WERI-Rb-1 (cell line): Measurements from ENCODE around the gene ASB6.

Source experiments
- DNase-seq: peaks from one replicate; pipeline ENCODE4 v3.0.0-alpha.2; 2020
- H3K27ac ChIP-seq: fragments of 250-450 bp; sonication (Bioruptor Pico); 2 replicates; pipeline ENCODE4 v1.5.1; 2020; ENCODE audit warnings: mild to moderate bottlenecking, moderate library complexity
- H3K27me3 ChIP-seq: fragments of 250-450 bp; sonication (Bioruptor Pico); 2 replicates; pipeline ENCODE4 v1.5.1; 2021; ENCODE audit warnings: mild to moderate bottlenecking, low read depth, moderate library complexity; ENCODE audit not compliant: insufficient read depth, severe bottlenecking
- H3K36me3 ChIP-seq: fragments of 250-450 bp; sonication (Bioruptor Pico); 2 replicates; pipeline ENCODE4 v1.5.1; 2020; ENCODE audit warnings: mild to moderate bottlenecking, moderate library complexity
- H3K4me3 ChIP-seq: 2 replicates; pipeline ENCODE4 v1.5.1; 2011; ENCODE audit warnings: low read depth, mild to moderate bottlenecking, control low read depth, low read length
- H3K9me3 ChIP-seq: fragments of 250-450 bp; sonication (Bioruptor Pico); 2 replicates; pipeline ENCODE4 v1.5.1; 2021; ENCODE audit warnings: mild to moderate bottlenecking, moderate library complexity; ENCODE audit not compliant: severe bottlenecking
- TF ChIP-seq, protein P1 (sequence below): IDR thresholded peaks from 2 replicates; pipeline ENCODE4 v1.5.1; 2011; ENCODE audit warnings: low read depth, mild to moderate bottlenecking, control low read depth, inconsistent platforms, low read length

Gene ASB6

DNA sequence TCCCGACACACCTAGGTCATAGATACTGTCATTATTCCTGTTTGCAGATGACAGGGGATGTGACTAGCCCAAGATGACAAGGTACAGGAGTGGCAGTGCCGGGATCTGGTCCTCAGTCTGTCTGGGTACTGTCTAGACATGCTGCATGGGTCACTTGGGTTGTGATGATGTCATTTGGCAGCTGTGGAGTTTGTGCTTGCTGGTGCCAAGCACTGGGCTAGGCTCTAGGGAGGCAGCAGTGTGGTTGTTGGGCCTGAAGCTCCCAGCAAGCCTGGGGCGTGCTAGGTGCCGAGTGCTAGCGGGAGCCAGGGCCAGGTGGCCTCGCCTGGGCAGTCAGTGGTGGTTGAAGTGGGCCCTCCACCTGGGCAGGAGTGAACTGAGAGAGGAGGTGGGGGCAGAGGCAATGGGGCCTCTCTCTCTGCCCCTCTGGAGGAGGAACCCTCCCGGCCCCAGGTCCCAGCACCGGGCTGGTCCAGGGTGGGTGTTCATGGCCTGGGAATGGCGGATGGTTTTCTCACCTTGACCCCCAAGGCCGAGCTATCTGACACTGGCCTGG lies 8.8 kb upstream of the ASB6 start:
- no peak for DNase-seq
- no peak overlapping the region for H3K27ac ChIP-seq
- no peaks in the 10 kb centered on the region for H3K9me3 ChIP-seq
- TF ChIP-seq, protein P1, sequence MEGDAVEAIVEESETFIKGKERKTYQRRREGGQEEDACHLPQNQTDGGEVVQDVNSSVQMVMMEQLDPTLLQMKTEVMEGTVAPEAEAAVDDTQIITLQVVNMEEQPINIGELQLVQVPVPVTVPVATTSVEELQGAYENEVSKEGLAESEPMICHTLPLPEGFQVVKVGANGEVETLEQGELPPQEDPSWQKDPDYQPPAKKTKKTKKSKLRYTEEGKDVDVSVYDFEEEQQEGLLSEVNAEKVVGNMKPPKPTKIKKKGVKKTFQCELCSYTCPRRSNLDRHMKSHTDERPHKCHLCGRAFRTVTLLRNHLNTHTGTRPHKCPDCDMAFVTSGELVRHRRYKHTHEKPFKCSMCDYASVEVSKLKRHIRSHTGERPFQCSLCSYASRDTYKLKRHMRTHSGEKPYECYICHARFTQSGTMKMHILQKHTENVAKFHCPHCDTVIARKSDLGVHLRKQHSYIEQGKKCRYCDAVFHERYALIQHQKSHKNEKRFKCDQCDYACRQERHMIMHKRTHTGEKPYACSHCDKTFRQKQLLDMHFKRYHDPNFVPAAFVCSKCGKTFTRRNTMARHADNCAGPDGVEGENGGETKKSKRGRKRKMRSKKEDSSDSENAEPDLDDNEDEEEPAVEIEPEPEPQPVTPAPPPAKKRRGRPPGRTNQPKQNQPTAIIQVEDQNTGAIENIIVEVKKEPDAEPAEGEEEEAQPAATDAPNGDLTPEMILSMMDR: no peak
- H3K4me3 ChIP-seq: no peak overlapping the region
- no peaks in the 10 kb centered on the region for H3K36me3 ChIP-seq
- no peaks in the 10 kb centered on the region for H3K27me3 ChIP-seq

GRCh38 chr9:129649726-129650679 lies 8.1 kb upstream of the ASB6 start:
- Histone ChIP-seq H3K9me3 (no peaks in the 10 kb centered on the region), H3K4me3 (no peak overlapping the region), H3K36me3 (no peaks in the 10 kb centered on the region), H3K27me3 (no peaks in the 10 kb centered on the region), H3K27ac (no peak overlapping the region)
- DNase-seq: no peak
- TF ChIP-seq, protein P1: no peak

GRCh38 chr9:129648764-129649115 lies 6.8 kb upstream of the ASB6 start:
- Histone ChIP-seq H3K4me3 (no peak overlapping the region), H3K27me3 (no peaks in the 10 kb centered on the region), H3K9me3 (no peaks in the 10 kb centered on the region), H3K36me3 (no peaks in the 10 kb centered on the region), H3K27ac (no peak overlapping the region)
- TF ChIP-seq, protein P1: no peak
- DNase-seq: no peak

- DNase-seq: no peak
- no peaks in the 10 kb centered on the region for H3K36me3 ChIP-seq
- H3K27me3 ChIP-seq: no peaks in the 10 kb centered on the region
- H3K4me3 ChIP-seq: no peak overlapping the region
- no peaks in the 10 kb centered on the region for H3K9me3 ChIP-seq
- TF ChIP-seq, protein P1: no peak
- H3K27ac ChIP-seq: no peak overlapping the region
Measured at GRCh38 chr9:129648092-129648763, 6.3 kb upstream of the ASB6 start.

DNA sequence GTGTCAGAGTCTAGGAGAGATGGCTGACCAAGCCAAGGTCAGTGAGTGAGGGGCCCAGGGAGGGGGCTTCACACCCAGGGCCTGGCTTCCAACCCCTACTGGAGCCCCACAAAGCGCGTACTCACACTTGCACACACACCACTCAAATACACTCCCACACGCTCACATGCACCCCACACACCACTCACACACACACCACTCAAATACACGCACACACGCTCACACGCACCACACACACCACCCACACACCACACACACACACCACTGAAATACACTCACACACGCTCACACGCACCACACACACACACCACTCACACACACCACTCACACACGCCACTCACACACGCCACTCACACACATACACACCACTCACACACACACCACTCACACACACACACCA lies 5.7 kb upstream of the ASB6 start:
- Histone ChIP-seq H3K4me3 (no peak overlapping the region), H3K27me3 (no peaks in the 10 kb centered on the region), H3K9me3 (no peaks in the 10 kb centered on the region), H3K27ac (no peak overlapping the region), H3K36me3 (no peaks in the 10 kb centered on the region)
- DNase-seq: no peak
- TF ChIP-seq, protein P1: no peak
